IMR-90 (cell line): ENCODE data around the gene CDKAL1. TPM values are rescaled to one million over a fixed set of nuclear protein-coding genes. Genes with fewer than 3 reads are reported as not detected.

Source experiments
- ATAC-seq: fragments of 200-7000 bp; cut with Tn5 transposase; 2 replicates; pipeline ENCODE4 v1.9.1; 2020; ENCODE audit warnings: low read depth, mild to moderate bottlenecking, moderate library complexity
- BruUV-seq: library from RNA; stranded (reverse); fragments of 400-500 nt; replicated peaks from 2 replicates; lab custom pipeline; 2021; lab: Mats Ljungman, UMichigan
- CTCF ChIA-PET: fragments of 300-600 bp; formaldehyde crosslinking; extraction: SDS; loops from one replicate; lab custom pipeline; 2021; ENCODE audit warnings: antibody characterized with exemption; lab: Yijun Ruan, JAX
- POLR2A ChIA-PET: fragments of 300-600 bp; sonication (Branson Sonifier 250); formaldehyde crosslinking; loops from one replicate; lab custom pipeline; 2022; ENCODE audit warnings: antibody characterized with exemption; ENCODE audit not compliant: unreplicated experiment; lab: Charles Lee
- DNase-seq: peaks from one replicate; pipeline ENCODE4 v3.0.0; 2013
- H2AFZ ChIP-seq: replicated peaks from 2 replicates; pipeline ENCODE3; 2013; ENCODE audit warnings: low read length, mild to moderate bottlenecking; ENCODE audit not compliant: poor library complexity
- H2AK5ac ChIP-seq: 2 replicates; pipeline ENCODE4 v1.6.1; 2013; ENCODE audit warnings: low read depth, low read length, inconsistent platforms
- H2AK9ac ChIP-seq: replicated peaks from 2 replicates; pipeline ENCODE3; 2013; ENCODE audit warnings: mild to moderate bottlenecking, low read depth, low read length, moderate library complexity; ENCODE audit not compliant: poor library complexity
- H2BK120ac ChIP-seq: 2 replicates; pipeline ENCODE4 v1.6.1; 2013; ENCODE audit warnings: low read depth, low read length, inconsistent platforms
- H2BK15ac ChIP-seq: 3 replicates; pipeline ENCODE4 v1.6.1; 2013; ENCODE audit warnings: low read depth, low read length, inconsistent platforms
- H2BK20ac ChIP-seq: 2 replicates; pipeline ENCODE4 v1.6.1; 2013; ENCODE audit warnings: low read depth, mild to moderate bottlenecking, inconsistent platforms, low read length, moderate library complexity
- H2BK5ac ChIP-seq: 2 replicates; pipeline ENCODE4 v1.6.1; 2013; ENCODE audit warnings: mild to moderate bottlenecking, low read depth, low read length, inconsistent platforms; ENCODE audit not compliant: poor library complexity, severe bottlenecking
- H3K14ac ChIP-seq: replicated peaks from 2 replicates; pipeline ENCODE4 v1.6.1; 2013; ENCODE audit warnings: low read depth, low read length, inconsistent platforms
- H3K18ac ChIP-seq: 2 replicates; pipeline ENCODE4 v1.6.1; 2013; ENCODE audit warnings: low read depth, low read length, control low read depth
- H3K23ac ChIP-seq: 2 replicates; pipeline ENCODE4 v1.6.1; 2013; ENCODE audit warnings: low read depth, low read length, inconsistent platforms
- H3K27ac ChIP-seq: 2 replicates; pipeline ENCODE4 v1.5.1; 2013; ENCODE audit warnings: mild to moderate bottlenecking, control low read depth, low read length; ENCODE audit not compliant: insufficient read depth
- H3K27me3 ChIP-seq: 2 replicates; pipeline ENCODE4 v1.6.1; 2013; ENCODE audit warnings: low read length; ENCODE audit not compliant: control insufficient read depth, insufficient read depth
- H3K36me3 ChIP-seq: 2 replicates; pipeline ENCODE4 v1.6.1; 2013; ENCODE audit warnings: low read length, mixed read lengths; ENCODE audit not compliant: control insufficient read depth, insufficient read depth
- H3K4ac ChIP-seq: 2 replicates; pipeline ENCODE4 v1.6.1; 2013; ENCODE audit warnings: low read depth, low read length, inconsistent platforms
- H3K4me1 ChIP-seq: 2 replicates; pipeline ENCODE4 v1.6.1; 2013; ENCODE audit warnings: low read length, mixed read lengths; ENCODE audit not compliant: control insufficient read depth, insufficient read depth
- H3K4me2 ChIP-seq: 2 replicates; pipeline ENCODE4 v1.6.1; 2013; ENCODE audit warnings: low read depth, mild to moderate bottlenecking, control low read depth, low read length, moderate library complexity
- H3K4me3 ChIP-seq: 2 replicates; pipeline ENCODE4 v1.5.1; 2013; ENCODE audit warnings: low read depth, mild to moderate bottlenecking, control low read depth, low read length, moderate library complexity; ENCODE audit not compliant: insufficient read depth
- H3K56ac ChIP-seq: 2 replicates; pipeline ENCODE4 v1.6.1; 2013; ENCODE audit warnings: low read length, inconsistent platforms; ENCODE audit not compliant: insufficient read depth; ENCODE audit errors: extremely low read depth
- H3K79me1 ChIP-seq, 2 experiments: 2 replicates each; pipeline ENCODE4 v1.6.1; 2013; ENCODE audit warnings: low read length in 2 of 2, inconsistent platforms in 1 of 2, low read depth in 1 of 2
- H3K9ac ChIP-seq: 2 replicates; pipeline ENCODE4 v1.6.1; 2013; ENCODE audit warnings: low read depth, low read length, control low read depth
- H3K9me1 ChIP-seq: 2 replicates; pipeline ENCODE4 v1.6.1; 2013; ENCODE audit warnings: low read length, inconsistent platforms; ENCODE audit not compliant: insufficient read depth
- H3K9me3 ChIP-seq: 2 replicates; pipeline ENCODE4 v1.6.1; 2013; ENCODE audit warnings: low read length; ENCODE audit not compliant: control insufficient read depth, insufficient read depth
- H4K20me1 ChIP-seq: 2 replicates; pipeline ENCODE4 v1.6.1; 2013; ENCODE audit warnings: low read length, inconsistent platforms; ENCODE audit not compliant: insufficient read depth
- H4K5ac ChIP-seq: 2 replicates; pipeline ENCODE4 v1.6.1; 2013; ENCODE audit warnings: mild to moderate bottlenecking, low read depth, low read length, control low read depth
- H4K8ac ChIP-seq, 2 experiments: 2 replicates each; pipeline ENCODE4 v1.6.1; 2013; ENCODE audit warnings: low read depth in 2 of 2, low read length in 2 of 2, control low read depth in 1 of 2, inconsistent platforms in 1 of 2
- H4K91ac ChIP-seq: 2 replicates; pipeline ENCODE4 v1.6.1; 2013; ENCODE audit warnings: low read depth, low read length, inconsistent platforms; ENCODE audit not compliant: insufficient read depth
- BHLHE40 ChIP-seq: fragments of 150-350 bp; IDR thresholded peaks from 2 replicates; pipeline ENCODE4 v1.6.1; 2016; ENCODE audit warnings: mild to moderate bottlenecking, low read depth, low read length
- CEBPB ChIP-seq: IDR thresholded peaks from 2 replicates; pipeline ENCODE4 v1.6.1; 2012; ENCODE audit warnings: low read depth, low read length, improper control_type of control experiment
- CHD1 ChIP-seq: IDR thresholded peaks from 2 replicates; pipeline ENCODE4 v1.6.1; 2012; ENCODE audit warnings: low read depth, low read length, improper control_type of control experiment
- ELK1 ChIP-seq: fragments of 150-350 bp; IDR thresholded peaks from 2 replicates; pipeline ENCODE4 v1.6.1; 2016; ENCODE audit warnings: low read depth, mild to moderate bottlenecking, low read length, moderate library complexity, borderline replicate concordance
- FOS ChIP-seq: fragments of 150-350 bp; IDR thresholded peaks from 2 replicates; pipeline ENCODE4 v1.6.1; 2016; ENCODE audit warnings: low read depth, low read length
- MAFK ChIP-seq: IDR thresholded peaks from 2 replicates; pipeline ENCODE4 v1.6.1; 2012; ENCODE audit warnings: low read depth, low read length, improper control_type of control experiment
- MAZ ChIP-seq: IDR thresholded peaks from 2 replicates; pipeline ENCODE4 v1.6.1; 2012; ENCODE audit warnings: low read depth, mild to moderate bottlenecking, low read length, improper control_type of control experiment, moderate library complexity, borderline replicate concordance
- MXI1 ChIP-seq: IDR thresholded peaks from 2 replicates; pipeline ENCODE4 v1.6.1; 2012; ENCODE audit warnings: low read depth, mild to moderate bottlenecking, low read length, moderate library complexity, borderline replicate concordance
- NFE2L2 ChIP-seq: fragments of 150-350 bp; IDR thresholded peaks from 2 replicates; pipeline ENCODE4 v1.6.1; 2016; ENCODE audit warnings: low read depth, mild to moderate bottlenecking, low read length
- POLR2A ChIP-seq: IDR thresholded peaks from 2 replicates; pipeline ENCODE4 v1.6.1; 2012; ENCODE audit warnings: mild to moderate bottlenecking, low read depth, low read length
- RAD21 ChIP-seq: IDR thresholded peaks from 2 replicates; pipeline ENCODE4 v1.6.1; 2012; ENCODE audit warnings: low read length, improper control_type of control experiment
- RCOR1 ChIP-seq: IDR thresholded peaks from 2 replicates; pipeline ENCODE4 v1.6.1; 2012; ENCODE audit warnings: mild to moderate bottlenecking, low read length, improper control_type of control experiment; ENCODE audit not compliant: insufficient replicate concordance
- RFX5 ChIP-seq: IDR thresholded peaks from 2 replicates; pipeline ENCODE4 v1.8.0; 2012; ENCODE audit warnings: low read depth, mild to moderate bottlenecking, low read length, moderate library complexity
- SMC3 ChIP-seq: fragments of 150-350 bp; IDR thresholded peaks from 2 replicates; pipeline ENCODE4 v1.6.1; 2016; ENCODE audit warnings: low read depth, mild to moderate bottlenecking, antibody characterized with exemption, low read length, moderate library complexity
- USF2 ChIP-seq: fragments of 150-350 bp; IDR thresholded peaks from 2 replicates; pipeline ENCODE4 v1.6.1; 2017; ENCODE audit warnings: mild to moderate bottlenecking, antibody characterized with exemption, low read length, low read depth
- dilution Hi-C: fragments of 300-500 bp; cut with HindIII; formaldehyde crosslinking; loops from one replicate; pipeline ENCODE4 v1.14.3; 2018; ENCODE audit warnings: low sequenced_read_pairs; ENCODE audit not compliant: unreplicated experiment
- in situ Hi-C: fragments of 300-500 bp; cut with MboI; formaldehyde crosslinking; loops from 3 replicates; pipeline ENCODE4 v1.14.3; 2019; ENCODE audit warnings: low sequenced_read_pairs, inconsistent platforms, mixed read lengths
- intact Hi-C: fragments of 100-400 bp; cut with micrococcal nuclease; formaldehyde crosslinking; loops from 2 replicates; pipeline ENCODE4 v1.10.0; 2022
- polyA plus RNA-seq, 3 experiments: library from polyadenylated mRNA; depleted of rRNA; stranded (reverse); fragments of >200 nt; gene quantifications; 2 replicates each; pipeline ENCODE4 v1.2.3, GENCODE V29; 2012; ENCODE audit warnings: low replicate concordance in 1 of 3
- total RNA-seq: library from RNA; depleted of rRNA; stranded (reverse); fragments of >200 nt; gene quantifications from 2 replicates; pipeline ENCODE4 v1.2.3, GENCODE V29; 2012
- TF ChIP-seq, protein P1 (sequence below): conservative IDR thresholded peaks from 2 replicates; pipeline ENCODE4 v1.5.1; 2012; ENCODE audit warnings: mild to moderate bottlenecking, low read depth, low read length, improper control_type of control experiment

The CDKAL1 gene
- total and polyA plus RNA-seq, 2 of the 4 experiments (the other 2 are of a cell fraction): 3.7 to 13.1 TPM

GRCh38 chr6:20893412-20893811 is 359.2 kb downstream of the CDKAL1 start:
- H2BK15ac ChIP-seq: no peak overlapping the region
- H3K4me3 ChIP-seq: no peak overlapping the region
- H3K4ac ChIP-seq: no peak overlapping the region
- peak; percentile 73 for ATAC-seq
- no peak overlapping the region for H2AK9ac ChIP-seq
- ChIA-PET POLR2A (no interaction called here), CTCF (no interaction called here)
- no peak overlapping the region for H3K56ac ChIP-seq
- H4K8ac ChIP-seq: no peak overlapping the region
- no peak overlapping the region for H3K4me2 ChIP-seq
- intact Hi-C loops: no loop called here
- no peak overlapping the region for H3K14ac ChIP-seq
- no peaks in the 10 kb centered on the region for H3K36me3 ChIP-seq
- no peak overlapping the region for H3K9ac ChIP-seq
- dilution Hi-C loops: no loop called here
- TF ChIP-seq MXI1 (no peak), ELK1 (no peak), MAFK (no peak), RCOR1 (no peak), MAZ (no peak), RAD21 (no peak), NFE2L2 (no peak), POLR2A (no peak), CHD1 (no peak), USF2 (no peak), RFX5 (no peak), SMC3 (no peak), FOS (no peak), BHLHE40 (no peak), CEBPB (no peak)
- TF ChIP-seq, protein P1, sequence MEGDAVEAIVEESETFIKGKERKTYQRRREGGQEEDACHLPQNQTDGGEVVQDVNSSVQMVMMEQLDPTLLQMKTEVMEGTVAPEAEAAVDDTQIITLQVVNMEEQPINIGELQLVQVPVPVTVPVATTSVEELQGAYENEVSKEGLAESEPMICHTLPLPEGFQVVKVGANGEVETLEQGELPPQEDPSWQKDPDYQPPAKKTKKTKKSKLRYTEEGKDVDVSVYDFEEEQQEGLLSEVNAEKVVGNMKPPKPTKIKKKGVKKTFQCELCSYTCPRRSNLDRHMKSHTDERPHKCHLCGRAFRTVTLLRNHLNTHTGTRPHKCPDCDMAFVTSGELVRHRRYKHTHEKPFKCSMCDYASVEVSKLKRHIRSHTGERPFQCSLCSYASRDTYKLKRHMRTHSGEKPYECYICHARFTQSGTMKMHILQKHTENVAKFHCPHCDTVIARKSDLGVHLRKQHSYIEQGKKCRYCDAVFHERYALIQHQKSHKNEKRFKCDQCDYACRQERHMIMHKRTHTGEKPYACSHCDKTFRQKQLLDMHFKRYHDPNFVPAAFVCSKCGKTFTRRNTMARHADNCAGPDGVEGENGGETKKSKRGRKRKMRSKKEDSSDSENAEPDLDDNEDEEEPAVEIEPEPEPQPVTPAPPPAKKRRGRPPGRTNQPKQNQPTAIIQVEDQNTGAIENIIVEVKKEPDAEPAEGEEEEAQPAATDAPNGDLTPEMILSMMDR: no peak
- H3K18ac ChIP-seq: no peak overlapping the region
- H4K20me1 ChIP-seq: no peaks in the 10 kb centered on the region
- H3K27me3 ChIP-seq: no peaks in the 10 kb centered on the region
- peak; percentile 18 for DNase-seq
- 0 out of 4 replicates have a peak, but pooled peaks cover 0 to 4% of the 10 kb centered on the region in 2 experiments for H3K79me1 ChIP-seq
- H4K91ac ChIP-seq: no peak overlapping the region
- H3K4me1 ChIP-seq: no peaks in the 10 kb centered on the region
- no peak overlapping the region for H2AFZ ChIP-seq
- no peak overlapping the region for H4K5ac ChIP-seq
- no peaks in the 10 kb centered on the region for H3K9me3 ChIP-seq
- no peak overlapping the region for H2BK5ac ChIP-seq
- no peak overlapping the region for H2BK120ac ChIP-seq
- no peak overlapping the region for H2BK20ac ChIP-seq
- H2AK5ac ChIP-seq: no peak overlapping the region
- no peak overlapping the region for H3K27ac ChIP-seq
- H3K9me1 ChIP-seq: no peaks in the 10 kb centered on the region
- in situ Hi-C loops: no loop called here
- no peak overlapping the region for H3K23ac ChIP-seq
- BruUV-seq: no TSS peak
